ENCODE measurements around the gene RNFT1.
"Not testable (repeated sequence)": the region's sequence is repeated elsewhere in the genome, so short reads cannot be mapped to it uniquely, and the experiment has no call there.

Gene RNFT1

DNA sequence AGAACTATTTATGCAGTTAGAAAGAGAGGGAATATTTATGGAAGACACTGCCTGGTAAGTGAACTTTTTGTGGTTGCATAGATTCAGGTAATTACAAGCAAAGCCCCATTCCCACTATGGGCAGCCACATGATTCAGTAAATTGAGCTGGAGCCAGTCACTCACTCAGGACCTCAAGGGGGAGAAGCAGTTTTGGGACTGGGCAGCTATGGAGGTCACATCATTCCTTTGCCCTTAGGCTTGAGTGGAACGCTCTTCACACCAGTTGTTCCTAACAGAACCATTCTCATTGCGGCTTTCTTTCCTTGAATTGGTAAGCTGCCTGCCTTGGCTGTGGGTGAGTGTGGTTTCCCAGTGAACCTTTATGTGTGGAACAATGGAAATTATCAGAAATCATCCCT is 34.4 kb downstream of the RNFT1 start:
- not testable (repeated sequence) for DNase-seq (ENCODE audit: low read depth in 3 of 3, low spot score in 1 of 3)

DNA sequence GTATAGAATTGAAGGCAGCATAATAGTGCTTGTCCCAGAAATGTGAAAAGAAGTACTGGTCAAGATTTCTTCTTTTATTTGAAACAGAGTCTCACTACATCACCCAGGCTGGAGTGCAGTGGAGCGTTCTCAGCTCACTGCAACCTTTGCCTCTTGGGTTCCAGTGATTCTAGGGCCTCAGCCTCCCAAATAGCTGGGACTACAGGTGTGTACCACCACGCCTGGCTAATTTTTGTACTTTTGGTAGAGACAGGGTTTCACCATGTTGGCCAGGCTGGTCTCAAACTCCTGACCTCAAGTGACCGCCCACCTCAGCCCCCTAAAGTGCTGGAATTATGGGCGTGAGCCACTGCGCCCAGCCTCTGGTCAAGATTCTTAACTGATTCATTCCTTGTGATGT is 43.9 kb downstream of the RNFT1 start:
- not testable (repeated sequence) for DNase-seq (ENCODE audit: low read depth in 3 of 3, low spot score in 1 of 3)

DNA sequence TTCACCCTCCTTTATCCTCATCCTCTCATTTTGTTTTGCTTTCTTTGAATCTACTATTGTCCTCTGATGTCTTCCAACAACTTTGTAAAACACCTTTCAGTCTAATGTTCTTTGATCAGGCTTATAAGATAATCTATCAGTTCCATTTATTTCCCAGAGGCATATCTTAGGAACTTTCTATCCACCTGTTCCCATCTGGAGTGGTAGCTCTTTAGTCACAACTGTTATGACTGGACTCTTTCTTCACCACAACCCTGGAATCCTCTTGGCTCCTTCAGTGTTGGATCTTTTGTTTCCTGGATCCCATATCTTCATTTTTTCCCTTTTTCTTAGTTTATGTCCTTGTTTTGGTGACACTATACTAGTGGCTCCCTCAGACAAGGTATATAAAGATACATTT is 48.1 kb downstream of the RNFT1 start:
- no peak for DNase-seq (ENCODE audit: low read depth in 3 of 3, low spot score in 1 of 3)

- no peak for DNase-seq (ENCODE audit: low read depth in 3 of 3, low spot score in 1 of 3)
Observed at GRCh38 chr17:59914274-59914854, 50.2 kb downstream of the RNFT1 start.

- no peak for DNase-seq (ENCODE audit: low read depth in 3 of 3, low spot score in 1 of 3)
Observed at GRCh38 chr17:59907467-59907866, 57.1 kb downstream of the RNFT1 start.

DNA sequence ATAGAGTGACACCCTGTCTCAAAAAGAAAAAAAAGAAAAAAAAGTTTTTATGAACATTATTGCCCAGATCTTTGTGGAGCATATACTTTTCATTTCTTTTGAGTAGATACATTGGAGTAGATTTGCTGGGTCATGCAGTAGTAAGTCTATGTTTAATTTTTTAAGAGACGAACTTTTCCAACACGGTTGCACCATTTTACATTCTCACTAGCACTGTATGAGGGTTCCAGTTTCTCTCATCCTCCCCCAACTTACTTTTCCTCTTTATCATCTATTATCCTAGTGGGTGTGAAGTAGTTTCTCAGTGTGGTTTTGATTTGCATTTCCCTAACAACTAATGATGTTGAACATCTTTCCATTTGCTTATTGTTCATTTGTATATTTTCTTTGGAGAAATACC is 61.1 kb downstream of the RNFT1 start:
- DNase-seq (ENCODE audit: low read depth in 3 of 3, low spot score in 1 of 3) = no peak

All from stimulated activated CD4-positive, alpha-beta T cell treated with anti-CD3 and anti-CD28 coated beads, TNF-alpha, amount 100 ng/mL, for 1 hour (primary cell).